Measurements from ENCODE around the gene RTKN2.

The RTKN2 gene

DNA sequence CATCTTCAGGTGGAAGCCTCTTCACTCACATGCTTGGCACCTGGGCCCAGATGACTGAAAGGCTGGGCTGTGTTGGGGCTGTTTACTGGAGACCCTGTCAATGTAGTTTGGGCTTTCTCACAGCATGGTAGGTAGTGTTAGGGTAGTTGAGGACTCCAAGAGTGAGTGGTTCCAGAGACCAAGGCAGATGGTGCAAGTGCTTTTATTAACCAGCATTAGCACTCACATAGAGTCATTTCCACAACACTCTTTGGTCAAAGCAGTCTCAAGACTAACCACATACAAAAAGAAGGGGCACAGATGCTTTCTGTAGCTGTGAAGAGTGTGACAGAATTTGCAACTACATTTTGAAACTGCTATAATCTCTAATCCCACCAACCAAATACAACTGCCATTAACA, 135.0 kb downstream of the RTKN2 start:
- Histone ChIP-seq H2AFZ (ENCODE audit: low read depth, low read length) (no peak overlapping the region), H3K9me3 (ENCODE audit: insufficient read depth, low read length) (no peaks in the 10 kb centered on the region; the same call in 1 of the 2 replicates)
- TF ChIP-seq EZH2phosphoT487 (IDR thresholded peaks at IDR 0.05; ENCODE audit: low read depth) = no peak
- TF ChIP-seq, protein P1, sequence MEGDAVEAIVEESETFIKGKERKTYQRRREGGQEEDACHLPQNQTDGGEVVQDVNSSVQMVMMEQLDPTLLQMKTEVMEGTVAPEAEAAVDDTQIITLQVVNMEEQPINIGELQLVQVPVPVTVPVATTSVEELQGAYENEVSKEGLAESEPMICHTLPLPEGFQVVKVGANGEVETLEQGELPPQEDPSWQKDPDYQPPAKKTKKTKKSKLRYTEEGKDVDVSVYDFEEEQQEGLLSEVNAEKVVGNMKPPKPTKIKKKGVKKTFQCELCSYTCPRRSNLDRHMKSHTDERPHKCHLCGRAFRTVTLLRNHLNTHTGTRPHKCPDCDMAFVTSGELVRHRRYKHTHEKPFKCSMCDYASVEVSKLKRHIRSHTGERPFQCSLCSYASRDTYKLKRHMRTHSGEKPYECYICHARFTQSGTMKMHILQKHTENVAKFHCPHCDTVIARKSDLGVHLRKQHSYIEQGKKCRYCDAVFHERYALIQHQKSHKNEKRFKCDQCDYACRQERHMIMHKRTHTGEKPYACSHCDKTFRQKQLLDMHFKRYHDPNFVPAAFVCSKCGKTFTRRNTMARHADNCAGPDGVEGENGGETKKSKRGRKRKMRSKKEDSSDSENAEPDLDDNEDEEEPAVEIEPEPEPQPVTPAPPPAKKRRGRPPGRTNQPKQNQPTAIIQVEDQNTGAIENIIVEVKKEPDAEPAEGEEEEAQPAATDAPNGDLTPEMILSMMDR (IDR thresholded peaks at IDR 0.05; ENCODE audit: low read depth, low read length) = no peak

More for the DNA sequence above, 135.0 kb downstream of the RTKN2 start:
- Histone ChIP-seq H3K27ac (ENCODE audit: low read length) (peak overlapping the region; percentile 76), H3K79me2 (ENCODE audit: low read length) (no peaks in the 10 kb centered on the region), H4K20me1 (ENCODE audit: insufficient read depth, low read length) (no peaks in the 10 kb centered on the region), H3K36me3 (replicated peaks; ENCODE audit: low read depth, low read length) (no peaks in the 10 kb centered on the region), H3K4me3 (ENCODE audit: low read length) (no peak overlapping the region), H3K9ac (ENCODE audit: low read length) (no peak overlapping the region; the same call in 1 of the 2 replicates), H3K4me1 (ENCODE audit: low read length) (peaks cover 9% of the 10 kb centered on the region), H3K27me3 (ENCODE audit: low read depth, low read length) (no peaks in the 10 kb centered on the region), H3K4me2 (ENCODE audit: low read length) (no peak overlapping the region)
